ENCODE measurements around the gene SMCHD1. TPM values are rescaled to one million over a fixed set of nuclear protein-coding genes. Genes with fewer than 3 reads are reported as not detected.

The SMCHD1 gene
- total RNA-seq (2022; extraction: Qiagen RNA extraction; ENCODE audit: low read depth), result 13.3 to 18.6 TPM (median 14.6 TPM) in 5 replicates

DNA sequence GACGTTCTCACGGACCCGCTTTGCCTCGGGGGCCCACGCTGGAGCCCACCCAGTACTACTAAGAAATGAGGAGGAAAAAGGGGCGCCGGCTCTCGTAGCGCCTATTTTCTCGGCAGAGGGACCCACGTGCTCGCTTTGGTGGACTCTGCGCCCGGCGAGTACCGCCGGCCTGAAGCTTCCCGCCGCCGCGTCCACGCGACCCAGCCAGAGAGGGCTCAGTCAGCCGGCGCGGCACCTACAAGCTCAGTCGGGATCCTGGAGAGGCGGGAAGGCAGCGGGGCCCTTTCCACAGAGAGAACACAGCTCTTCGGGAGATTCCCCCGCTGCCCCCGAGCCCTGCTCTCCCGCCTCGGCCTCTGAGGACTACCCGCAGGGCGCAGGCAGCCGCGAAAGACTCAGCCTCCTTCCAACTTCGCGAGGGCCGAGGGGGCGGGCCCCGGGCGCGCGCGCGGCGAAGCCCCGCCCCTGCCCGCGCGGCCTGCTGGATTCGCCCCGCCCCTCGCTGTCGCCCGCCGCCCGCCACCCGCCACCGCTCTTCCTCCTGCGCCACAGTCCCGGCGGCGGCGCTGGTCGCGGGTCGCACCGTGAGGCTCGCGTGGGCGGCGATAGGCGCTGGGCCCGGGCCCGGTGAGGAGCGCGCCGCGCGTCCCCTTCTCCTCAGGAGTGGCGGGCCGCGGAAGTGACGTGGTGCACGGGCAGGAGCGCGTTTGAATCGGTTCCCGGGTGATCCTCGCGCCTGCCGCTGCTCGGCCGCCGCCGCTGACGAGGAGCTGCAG lies at the start of gene SMCHD1:
Gene SMCHD1 (plus strand): TSS at position 549 of the 776 bp plus-strand sequence. CDS start 350 bp downstream, outside the sequence.

DNA sequence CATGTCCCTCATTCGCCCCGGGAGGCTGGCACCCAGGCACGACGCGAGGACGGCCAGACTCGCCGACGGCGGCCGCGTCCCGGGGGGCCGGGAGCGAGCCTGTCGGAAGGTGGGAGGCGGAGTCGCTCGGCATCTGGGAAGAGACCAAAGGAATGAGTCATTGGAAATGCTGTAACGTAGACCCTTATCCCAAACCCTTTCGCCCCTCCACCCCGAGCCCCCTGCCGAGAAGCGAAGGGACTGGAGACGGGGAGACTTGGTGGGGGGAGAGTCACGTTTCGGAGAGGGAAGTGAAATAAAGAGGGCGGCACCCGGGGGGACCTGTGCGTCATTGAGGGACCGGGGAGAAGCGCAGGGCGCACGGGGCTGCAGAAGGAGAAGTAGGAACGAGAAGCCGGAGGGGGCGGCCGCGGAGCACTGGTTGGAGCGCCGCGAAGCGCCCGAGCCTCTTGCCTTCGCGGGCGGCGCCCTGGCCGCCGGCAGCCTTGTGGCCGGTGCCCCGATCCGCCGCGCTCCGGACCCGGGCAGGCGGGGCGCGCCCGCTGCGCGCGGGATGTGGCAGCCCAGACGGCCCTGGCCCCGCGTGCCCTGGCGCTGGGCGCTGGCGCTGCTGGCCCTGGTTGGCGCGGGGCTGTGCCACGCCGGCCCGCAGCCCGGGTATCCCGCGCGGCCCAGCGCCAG lies 191.2 kb downstream of the SMCHD1 start, which contains the start of gene EMILIN2:
Gene EMILIN2 (plus strand): TSS at position 371 of the 681 bp plus-strand sequence. CDS start 183 bp downstream, at position 554.

Other genes starting within 250 kb of the SMCHD1 start
- 4.6 to 7.8 TPM (median 4.9 TPM) in 5 replicates for gene METTL4, start 84.2 kb upstream of the SMCHD1 start, total RNA-seq (2022; extraction: Qiagen RNA extraction; ENCODE audit: low read depth)
- gene NDC80, start 84.2 kb upstream of the SMCHD1 start, total RNA-seq (2022; extraction: Qiagen RNA extraction; ENCODE audit: low read depth), result 9.1 to 14.5 TPM (median 14.1 TPM) in 5 replicates
- 8.9 to 16.6 TPM (median 14.0 TPM) in 5 replicates for gene EMILIN2, start 191.3 kb downstream of the SMCHD1 start, total RNA-seq (2022; extraction: Qiagen RNA extraction; ENCODE audit: low read depth)

Data from A549 treated with GW870086 at 1 μM for 4 hours (cell line).